ENCODE measurements around the gene GDF2.

GDF2 gene

GRCh38 chr10:47294057-47294456 is 28.2 kb upstream of the GDF2 start:
- no peak for DNase-seq

- no peak for DNase-seq
These were observed 27.8 kb upstream of the GDF2 start for GRCh38 chr10:47294501-47294900.

- DNase-seq: no peak
These were observed 26.8 kb upstream of the GDF2 start for GRCh38 chr10:47295411-47295810.

GRCh38 chr10:47296156-47296894 is 25.9 kb upstream of the GDF2 start:
- no peak for DNase-seq

GRCh38 chr10:47296941-47297340 is 25.3 kb upstream of the GDF2 start:
- DNase-seq: no peak

- no peak for DNase-seq
These were observed 24.3 kb upstream of the GDF2 start for GRCh38 chr10:47297866-47298540.

- no peak for DNase-seq
These were observed 23.5 kb upstream of the GDF2 start for GRCh38 chr10:47298715-47299114.

GRCh38 chr10:47299611-47300428 is 22.4 kb upstream of the GDF2 start, which contains the start of gene GDF10:
TSS of gene GDF10 (plus strand) at chr10:47300197. CDS start at chr10:47300652, 455 bp downstream.
- no peak for DNase-seq

- peak; percentile 46 for DNase-seq
These were observed 21.8 kb upstream of the GDF2 start for GRCh38 chr10:47300429-47300931.

- DNase-seq: no peak
These were observed 20.4 kb upstream of the GDF2 start for GRCh38 chr10:47301833-47302232.

GRCh38 chr10:47303105-47303504 is 19.1 kb upstream of the GDF2 start:
- no peak for DNase-seq

- DNase-seq: no peak
These were observed 18.4 kb upstream of the GDF2 start for GRCh38 chr10:47303866-47304265.

GRCh38 chr10:47305566-47305965 is 16.7 kb upstream of the GDF2 start:
- DNase-seq: no peak

GRCh38 chr10:47306387-47307210 is 15.7 kb upstream of the GDF2 start:
- DNase-seq: no peak

- no peak for DNase-seq
These were observed 14.9 kb upstream of the GDF2 start for GRCh38 chr10:47307381-47307780.

- no peak for DNase-seq
These were observed 13.5 kb upstream of the GDF2 start for GRCh38 chr10:47308775-47309174.

GRCh38 chr10:47309408-47310089 is 12.7 kb upstream of the GDF2 start:
- DNase-seq: peak; percentile 29

GRCh38 chr10:47310090-47310505 is 12.2 kb upstream of the GDF2 start:
- DNase-seq: no peak

- DNase-seq: peak; percentile 80
These were observed 10.9 kb upstream of the GDF2 start for GRCh38 chr10:47311193-47311931.

GRCh38 chr10:47311932-47312662 is 10.2 kb upstream of the GDF2 start:
- peak; percentile 93 for DNase-seq

- DNase-seq: no peak
These were observed 9.6 kb upstream of the GDF2 start for GRCh38 chr10:47312663-47312995.
